GM19438 (cell line): Measurements from ENCODE around the gene DBN1.

Experiments
- ATAC-seq: cut with Tn5 transposase; IDR thresholded peaks from one replicate; pipeline ENCODE4 v1.9.1; 2021; ENCODE audit warnings: low read depth; ENCODE audit not compliant: unreplicated experiment

DBN1 gene

GRCh38 chr5:177473443-177474001 is at the start of gene DBN1:
Gene DBN1 (minus strand): TSS chr5:177473634. CDS start chr5:177473521, 113 bp downstream.
- no peak for ATAC-seq

GRCh38 chr5:177520916-177521513 is 47.6 kb upstream of the DBN1 start:
- ATAC-seq = no peak

- ATAC-seq = no peak
Measured at GRCh38 chr5:177520271-177520670, 46.8 kb upstream of the DBN1 start.

- ATAC-seq = no peak
Measured at GRCh38 chr5:177519463-177520235, 46.2 kb upstream of the DBN1 start.

- ATAC-seq = peak; percentile 87
Measured at GRCh38 chr5:177516601-177517568, 43.5 kb upstream of the DBN1 start, which contains the start of gene DDX41. Gene DDX41 (minus strand): TSS chr5:177516961. CDS start chr5:177516945, 16 bp downstream.

GRCh38 chr5:177515580-177515979 is 42.1 kb upstream of the DBN1 start:
- ATAC-seq = no peak

- ATAC-seq = no peak
Measured at GRCh38 chr5:177514541-177514940, 41.1 kb upstream of the DBN1 start.

GRCh38 chr5:177513500-177513899 is 40.1 kb upstream of the DBN1 start:
- no peak for ATAC-seq

- no peak for ATAC-seq
Measured at GRCh38 chr5:177512736-177513380, 39.4 kb upstream of the DBN1 start.

- ATAC-seq = no peak
Measured at GRCh38 chr5:177511796-177512675, 38.6 kb upstream of the DBN1 start.

- ATAC-seq = no peak
Measured at GRCh38 chr5:177511181-177511580, 37.7 kb upstream of the DBN1 start.

- ATAC-seq = no peak
Measured at GRCh38 chr5:177510567-177511053, 37.2 kb upstream of the DBN1 start.

GRCh38 chr5:177509991-177510566 is 36.6 kb upstream of the DBN1 start:
- ATAC-seq = peak; percentile 28

GRCh38 chr5:177509381-177509951 is 36.0 kb upstream of the DBN1 start, which contains the start of gene DOK3:
Gene DOK3 (minus strand): TSS chr5:177509826. CDS start chr5:177509540, 286 bp downstream.
- peak; percentile 41 for ATAC-seq

GRCh38 chr5:177508837-177509236 is 35.4 kb upstream of the DBN1 start:
- ATAC-seq = peak; percentile 40

GRCh38 chr5:177508221-177508611 is 34.8 kb upstream of the DBN1 start:
- peak; percentile 4 for ATAC-seq

- ATAC-seq = peak; percentile 18
Measured at GRCh38 chr5:177507596-177508220, 34.3 kb upstream of the DBN1 start.

GRCh38 chr5:177507165-177507564 is 33.7 kb upstream of the DBN1 start:
- no peak for ATAC-seq
